Nephron (organoid): Measurements from ENCODE around the gene FAR2.

Experiments used
- H3K27ac Mint-ChIP-seq, 3 experiments: 2 replicates each; pipeline ENCODE4 v1.8.0; 2020; ENCODE audit warnings: mixed read lengths in 3 of 3, mild to moderate bottlenecking in 2 of 3, moderate library complexity in 1 of 3
- H3K27me3 Mint-ChIP-seq: 2 replicates; pipeline ENCODE4 v1.8.0; 2021; ENCODE audit warnings: low read depth, mild to moderate bottlenecking, moderate library complexity, mixed read lengths
- H3K36me3 Mint-ChIP-seq: 2 replicates; pipeline ENCODE4 v1.8.0; 2020; ENCODE audit warnings: low read depth, mixed read lengths
- H3K4me1 Mint-ChIP-seq: 2 replicates; pipeline ENCODE4 v1.8.0; 2020; ENCODE audit warnings: mixed read lengths
- H3K4me3 Mint-ChIP-seq, 3 experiments: 2 replicates each; pipeline ENCODE4 v1.8.0; 2020; ENCODE audit warnings: mild to moderate bottlenecking in 3 of 3, mixed read lengths in 3 of 3, moderate library complexity in 2 of 3
- H3K9me3 Mint-ChIP-seq: 2 replicates; pipeline ENCODE4 v1.8.0; 2020; ENCODE audit warnings: mixed read lengths
- CTCF ChIP-seq, 3 experiments: fragments of 200-600 bp; sonication (generic); IDR thresholded peaks; one replicate each; pipeline ENCODE4 v1.5.0; 2021; ENCODE audit warnings: antibody characterized with exemption in 3 of 3; ENCODE audit not compliant: unreplicated experiment in 3 of 3

Gene FAR2

DNA sequence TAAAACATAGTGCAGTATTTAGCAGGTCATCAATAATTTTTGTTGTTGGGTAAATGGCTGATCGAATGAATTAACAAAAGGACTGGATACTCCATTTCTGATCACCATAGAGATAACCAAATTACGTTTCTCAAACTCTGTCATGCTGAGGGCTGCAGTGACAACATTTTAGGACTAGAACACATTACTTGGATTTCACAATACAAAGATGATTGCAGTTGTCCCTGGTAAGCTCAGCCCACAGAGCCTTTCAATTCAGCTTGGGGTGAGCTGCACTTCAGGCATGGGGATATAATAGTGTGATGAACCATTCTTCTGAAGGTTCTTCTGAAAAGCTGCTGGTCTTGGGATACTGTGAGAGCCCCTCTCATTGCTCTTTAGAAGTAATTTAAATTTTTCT is 74.3 kb downstream of the FAR2 start:
- no peaks in the 10 kb centered on the region for H3K27me3 Mint-ChIP-seq

GRCh38 chr12:29223956-29224543 is 75.0 kb downstream of the FAR2 start:
- peaks cover 6% of the 10 kb centered on the region for H3K4me1 Mint-ChIP-seq
- TF ChIP-seq CTCF (IDR thresholded peaks at IDR 0.05; ENCODE audit: unreplicated experiment in 3 of 3) = no peak
- peaks cover 3% of the 10 kb centered on the region for H3K9me3 Mint-ChIP-seq
- peaks cover 4% of the 10 kb centered on the region for H3K36me3 Mint-ChIP-seq
- no peaks in the 10 kb centered on the region for H3K27me3 Mint-ChIP-seq
- no peak overlapping the region for H3K4me3 Mint-ChIP-seq
- peak overlapping the region in 1 of 3 experiments; percentile 8 for H3K27ac Mint-ChIP-seq

More for the DNA sequence above, 74.3 kb downstream of the FAR2 start:
- TF ChIP-seq CTCF (IDR thresholded peaks at IDR 0.05; ENCODE audit: unreplicated experiment in 3 of 3) = no peak
- no peak overlapping the region for H3K4me3 Mint-ChIP-seq
- peaks cover 6% of the 10 kb centered on the region for H3K4me1 Mint-ChIP-seq
- H3K9me3 Mint-ChIP-seq = peaks cover 3% of the 10 kb centered on the region
- peaks cover 4% of the 10 kb centered on the region for H3K36me3 Mint-ChIP-seq
- H3K27ac Mint-ChIP-seq = peak overlapping the region in 1 of 3 experiments; percentile 8

- Mint-ChIP-seq H3K36me3 (peaks cover 4% of the 10 kb centered on the region), H3K4me1 (peaks cover 6% of the 10 kb centered on the region), H3K4me3 (no peak overlapping the region), H3K27ac (no peak overlapping the region), H3K9me3 (peaks cover 3% of the 10 kb centered on the region), H3K27me3 (no peaks in the 10 kb centered on the region)
- TF ChIP-seq CTCF (IDR thresholded peaks at IDR 0.05; ENCODE audit: unreplicated experiment in 3 of 3) = no peak
These were observed 75.5 kb downstream of the FAR2 start for GRCh38 chr12:29224572-29224971.

GRCh38 chr12:29225834-29226233 is 76.8 kb downstream of the FAR2 start:
- Mint-ChIP-seq H3K27ac (no peak overlapping the region), H3K4me1 (peaks cover 6% of the 10 kb centered on the region), H3K36me3 (peaks cover 4% of the 10 kb centered on the region), H3K27me3 (no peaks in the 10 kb centered on the region), H3K9me3 (peaks cover 3% of the 10 kb centered on the region), H3K4me3 (no peak overlapping the region)
- TF ChIP-seq CTCF (IDR thresholded peaks at IDR 0.05; ENCODE audit: unreplicated experiment in 3 of 3) = no peak

GRCh38 chr12:29226616-29227015 is 77.5 kb downstream of the FAR2 start:
- TF ChIP-seq CTCF (IDR thresholded peaks at IDR 0.05; ENCODE audit: unreplicated experiment in 3 of 3) = no peak
- Mint-ChIP-seq H3K27me3 (no peaks in the 10 kb centered on the region), H3K4me3 (no peak overlapping the region), H3K36me3 (peaks cover 4% of the 10 kb centered on the region), H3K27ac (no peak overlapping the region), H3K9me3 (peaks cover 3% of the 10 kb centered on the region), H3K4me1 (peaks cover 6% of the 10 kb centered on the region)

DNA sequence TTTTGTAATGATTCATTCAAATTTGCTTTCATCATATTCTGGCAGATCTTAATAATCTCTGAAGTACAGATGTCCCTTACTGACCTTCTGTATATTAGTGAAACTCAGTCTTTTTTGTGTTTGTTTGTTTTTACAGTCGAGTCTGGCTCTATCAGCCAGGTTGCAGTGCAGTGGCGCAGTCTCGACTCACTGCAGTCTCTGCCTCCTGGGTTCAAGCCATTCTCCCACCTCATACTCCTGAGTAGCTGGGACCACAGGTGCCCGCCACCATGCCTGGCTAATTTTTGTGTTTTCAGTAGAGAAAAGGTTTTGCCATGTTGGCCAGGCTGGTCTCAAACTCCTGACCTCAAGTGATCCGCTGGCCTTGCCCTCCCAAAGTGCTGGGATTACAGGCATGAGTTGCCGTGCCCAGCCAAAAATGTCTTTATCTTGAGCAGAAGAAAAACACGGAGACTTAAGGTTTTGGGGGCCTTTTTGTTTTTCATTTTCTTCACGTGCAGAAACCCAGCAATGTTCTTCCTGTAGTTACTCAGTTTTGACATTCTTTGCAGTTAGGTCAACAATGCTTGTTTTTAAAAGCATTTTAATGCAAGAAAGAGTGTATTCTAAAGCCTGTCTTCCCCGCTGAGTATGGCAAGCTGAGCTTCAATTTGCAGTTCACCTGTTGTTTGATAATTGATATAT is 79.5 kb downstream of the FAR2 start:
- Mint-ChIP-seq H3K36me3 (no peaks in the 10 kb centered on the region), H3K4me3 (no peak overlapping the region), H3K27me3 (no peaks in the 10 kb centered on the region), H3K9me3 (no peaks in the 10 kb centered on the region), H3K27ac (peak overlapping the region in 1 of 3 experiments; percentile 7), H3K4me1 (peaks cover 6% of the 10 kb centered on the region)
- no peak for TF ChIP-seq CTCF (IDR thresholded peaks at IDR 0.05; ENCODE audit: unreplicated experiment in 3 of 3)
